ENCODE data around the gene RNLS. TPM values are rescaled to one million over a fixed set of nuclear protein-coding genes. Genes with fewer than 3 reads are reported as not detected.

Gene RNLS
- total and polyA plus RNA-seq, 4 donors: 5.8 to 11.6 (median 7.9) TPM

GRCh38 chr10:88439932-88440331 is 143.2 kb downstream of the RNLS start:
- no peak for TF ChIP-seq CTCF (IDR thresholded peaks at IDR 0.05; ENCODE audit: control extremely low read depth, extremely low read depth)
- DNase-seq (no peak), ATAC-seq (ENCODE audit: insufficient read depth, low FRiP score) (no peak)
- Histone ChIP-seq H3K9me3 (ENCODE audit: control insufficient read depth in 4 of 4, insufficient read depth in 3 of 4, low read length in 3 of 4) (no peaks in the 10 kb centered on the region), H3K4me1 (ENCODE audit: control insufficient read depth in 5 of 5, insufficient read depth in 5 of 5, low read length in 5 of 5) (peaks cover 0 to 2% (median 0%) of the 10 kb centered on the region in 5 donors), H3K36me3 (ENCODE audit: control insufficient read depth in 4 of 4, insufficient read depth in 4 of 4, low read length in 4 of 4) (no peaks in the 10 kb centered on the region), H3K4me3 (no peak overlapping the region), H3K9ac (ENCODE audit: insufficient read depth in 1 of 2, low read length in 2 of 2) (no peak overlapping the region), H3K27ac (ENCODE audit: low read depth in 1 of 2, low read length in 1 of 2) (no peak overlapping the region), H3K27me3 (ENCODE audit: control insufficient read depth in 3 of 3, insufficient read depth in 3 of 3, low read length in 2 of 3) (no peaks in the 10 kb centered on the region)

GRCh38 chr10:88437411-88437810 is 145.7 kb downstream of the RNLS start:
- no peak overlapping the region for H3K27ac ChIP-seq (ENCODE audit: low read depth in 1 of 2, low read length in 1 of 2)
- H3K27me3 ChIP-seq (ENCODE audit: control insufficient read depth in 3 of 3, insufficient read depth in 3 of 3, low read length in 2 of 3): no peaks in the 10 kb centered on the region
- H3K36me3 ChIP-seq (ENCODE audit: control insufficient read depth in 4 of 4, insufficient read depth in 4 of 4, low read length in 4 of 4): no peaks in the 10 kb centered on the region
- ATAC-seq (ENCODE audit: insufficient read depth, low FRiP score): no peak
- no peaks in the 10 kb centered on the region for H3K4me1 ChIP-seq (ENCODE audit: control insufficient read depth in 5 of 5, insufficient read depth in 5 of 5, low read length in 5 of 5)
- no peak for DNase-seq
- TF ChIP-seq CTCF (IDR thresholded peaks at IDR 0.05; ENCODE audit: control extremely low read depth, extremely low read depth): no peak
- H3K9ac ChIP-seq (ENCODE audit: insufficient read depth in 1 of 2, low read length in 2 of 2): no peak overlapping the region
- no peak overlapping the region for H3K4me3 ChIP-seq
- no peaks in the 10 kb centered on the region for H3K9me3 ChIP-seq (ENCODE audit: control insufficient read depth in 4 of 4, insufficient read depth in 3 of 4, low read length in 3 of 4)

GRCh38 chr10:88433565-88434186 is 149.4 kb downstream of the RNLS start:
- ATAC-seq (ENCODE audit: insufficient read depth, low FRiP score): no peak
- 82 to 96% methylated on average over 2 of the region's 2 CpGs for WGBS, 2 donors

More at GRCh38 chr10:88433565-88434186, 149.4 kb downstream of the RNLS start:
- Histone ChIP-seq H3K27me3 (ENCODE audit: control insufficient read depth in 3 of 3, insufficient read depth in 3 of 3, low read length in 2 of 3) (no peaks in the 10 kb centered on the region), H3K9ac (ENCODE audit: insufficient read depth in 1 of 2, low read length in 2 of 2) (no peak overlapping the region), H3K27ac (ENCODE audit: low read depth in 1 of 2, low read length in 1 of 2) (no peak overlapping the region), H3K9me3 (ENCODE audit: control insufficient read depth in 4 of 4, insufficient read depth in 3 of 4, low read length in 3 of 4) (no peaks in the 10 kb centered on the region), H3K4me1 (ENCODE audit: control insufficient read depth in 5 of 5, insufficient read depth in 5 of 5, low read length in 5 of 5) (peaks cover 0 to 1% (median 0%) of the 10 kb centered on the region in 5 donors), H3K36me3 (ENCODE audit: control insufficient read depth in 4 of 4, insufficient read depth in 4 of 4, low read length in 4 of 4) (no peaks in the 10 kb centered on the region), H3K4me3 (no peak overlapping the region)
- no peak for TF ChIP-seq CTCF (IDR thresholded peaks at IDR 0.05; ENCODE audit: control extremely low read depth, extremely low read depth)
- DNase-seq: no peak

All from lung (tissue), 12 donors.